ENCODE measurements around the gene AP5B1.

The AP5B1 gene

GRCh38 chr11:65798882-65799281 lies 18.1 kb upstream of the AP5B1 start:
- peaks cover 0 to 84% (median 0%) of the 10 kb centered on the region in 3 experiments for H3K27me3 ChIP-seq (ENCODE audit: control insufficient read depth in 3 of 3, insufficient read depth in 3 of 3, low read depth in 1 of 3, low read length in 3 of 3)
- H3K23ac ChIP-seq (ENCODE audit: low read depth, low read length, poor library complexity): no peak overlapping the region
- no peak overlapping the region for H4K91ac ChIP-seq (ENCODE audit: low read depth, low read length, poor library complexity)
- no peaks in the 10 kb centered on the region for H3K36me3 ChIP-seq (replicated peaks in 1 of 2; ENCODE audit: control insufficient read depth in 2 of 2, insufficient read depth in 2 of 2, low read length in 2 of 2)
- H3K27ac ChIP-seq (replicated peaks; ENCODE audit: low read length): no peak overlapping the region
- H3K18ac ChIP-seq (ENCODE audit: low read length): no peak overlapping the region
- no peak overlapping the region for H3K4ac ChIP-seq (ENCODE audit: low read length)
- no peak overlapping the region for H2BK12ac ChIP-seq (ENCODE audit: low read length)
- H2AK5ac ChIP-seq (ENCODE audit: low read depth, low read length): no peak overlapping the region
- no peak overlapping the region for H3K4me2 ChIP-seq (ENCODE audit: insufficient read depth, low read length, poor library complexity, severe bottlenecking)
- no CpG with 5 or more reads among the region's 8 CpGs for WGBS, 2 donors (ENCODE audit: extremely low coverage in 2 of 2, insufficient read length in 2 of 2, insufficient replicate concordance in 1 of 2)
- H2BK15ac ChIP-seq (ENCODE audit: low read length): no peak overlapping the region
- no peak overlapping the region for H2BK5ac ChIP-seq (ENCODE audit: low read length)
- H4K8ac ChIP-seq (ENCODE audit: low read depth, low read length): no peak overlapping the region
- no peaks in the 10 kb centered on the region for H3K9me3 ChIP-seq (replicated peaks in 1 of 2; ENCODE audit: control insufficient read depth in 2 of 2, insufficient read depth in 1 of 2, low read depth in 1 of 2, low read length in 2 of 2)
- no peak overlapping the region for H3K14ac ChIP-seq (ENCODE audit: low read length)
- no peak overlapping the region for H2AFZ ChIP-seq (ENCODE audit: low read length)
- DNase-seq (ENCODE audit: low spot score): no peak
- peaks cover 0 to 2% of the 10 kb centered on the region in 2 donors for H3K4me1 ChIP-seq (ENCODE audit: control insufficient read depth in 2 of 2, insufficient read depth in 1 of 2, low read depth in 1 of 2, low read length in 2 of 2)
- H3K4me3 ChIP-seq (ENCODE audit: low read length in 2 of 2): no peak overlapping the region
- H3K9ac ChIP-seq (ENCODE audit: low read depth, low read length, poor library complexity): no peak overlapping the region
- H3K79me1 ChIP-seq (ENCODE audit: low read depth, low read length): no peaks in the 10 kb centered on the region
- H2BK120ac ChIP-seq (ENCODE audit: low read depth, low read length): no peak overlapping the region

- peak overlapping the region; percentile 11 for H3K18ac ChIP-seq (ENCODE audit: low read length)
- peak overlapping the region in 1 of 2 donors; percentile 31 for H3K4me3 ChIP-seq (ENCODE audit: low read length in 2 of 2)
- no CpG with 5 or more reads among the region's 13 CpGs for WGBS, 2 donors (ENCODE audit: extremely low coverage in 2 of 2, insufficient read length in 2 of 2, insufficient replicate concordance in 1 of 2)
- H3K14ac ChIP-seq (ENCODE audit: low read length): peak overlapping the region; percentile 73
- no peak overlapping the region for H2AFZ ChIP-seq (ENCODE audit: low read length)
- H3K4ac ChIP-seq (ENCODE audit: low read length): peak overlapping the region; percentile 0
- H3K9me3 ChIP-seq (replicated peaks in 1 of 2; ENCODE audit: control insufficient read depth in 2 of 2, insufficient read depth in 1 of 2, low read depth in 1 of 2, low read length in 2 of 2): no peaks in the 10 kb centered on the region
- peaks cover 0 to 2% of the 10 kb centered on the region in 2 donors for H3K4me1 ChIP-seq (ENCODE audit: control insufficient read depth in 2 of 2, insufficient read depth in 1 of 2, low read depth in 1 of 2, low read length in 2 of 2)
- peak overlapping the region; percentile 8 for H2AK5ac ChIP-seq (ENCODE audit: low read depth, low read length)
- no peak overlapping the region for H3K9ac ChIP-seq (ENCODE audit: low read depth, low read length, poor library complexity)
- H4K8ac ChIP-seq (ENCODE audit: low read depth, low read length): peak overlapping the region; percentile 96
- no peaks in the 10 kb centered on the region for H3K36me3 ChIP-seq (replicated peaks in 1 of 2; ENCODE audit: control insufficient read depth in 2 of 2, insufficient read depth in 2 of 2, low read length in 2 of 2)
- H3K27ac ChIP-seq (replicated peaks; ENCODE audit: low read length): no peak overlapping the region
- H4K91ac ChIP-seq (ENCODE audit: low read depth, low read length, poor library complexity): no peak overlapping the region
- no peak overlapping the region for H2BK120ac ChIP-seq (ENCODE audit: low read depth, low read length)
- no peak overlapping the region for H3K4me2 ChIP-seq (ENCODE audit: insufficient read depth, low read length, poor library complexity, severe bottlenecking)
- peak overlapping the region; percentile 77 for H2BK12ac ChIP-seq (ENCODE audit: low read length)
- peak overlapping the region; percentile 61 for H2BK5ac ChIP-seq (ENCODE audit: low read length)
- H3K27me3 ChIP-seq (ENCODE audit: control insufficient read depth in 3 of 3, insufficient read depth in 3 of 3, low read depth in 1 of 3, low read length in 3 of 3): peaks cover 0 to 84% (median 0%) of the 10 kb centered on the region in 3 experiments
- no peak for DNase-seq (ENCODE audit: low spot score)
- peak overlapping the region; percentile 16 for H3K23ac ChIP-seq (ENCODE audit: low read depth, low read length, poor library complexity)
- no peak overlapping the region for H2BK15ac ChIP-seq (ENCODE audit: low read length)
- H3K79me1 ChIP-seq (ENCODE audit: low read depth, low read length): no peaks in the 10 kb centered on the region
Measured at GRCh38 chr11:65797711-65798110, 16.9 kb upstream of the AP5B1 start.

- no peak overlapping the region for H2BK120ac ChIP-seq (ENCODE audit: low read depth, low read length)
- H2BK15ac ChIP-seq (ENCODE audit: low read length): no peak overlapping the region
- no peak overlapping the region for H3K4me2 ChIP-seq (ENCODE audit: insufficient read depth, low read length, poor library complexity, severe bottlenecking)
- H3K36me3 ChIP-seq (replicated peaks in 1 of 2; ENCODE audit: control insufficient read depth in 2 of 2, insufficient read depth in 2 of 2, low read length in 2 of 2): no peaks in the 10 kb centered on the region
- H3K4me1 ChIP-seq (ENCODE audit: control insufficient read depth in 2 of 2, insufficient read depth in 1 of 2, low read depth in 1 of 2, low read length in 2 of 2): peaks cover 0 to 2% of the 10 kb centered on the region in 2 donors
- no peak overlapping the region for H2AFZ ChIP-seq (ENCODE audit: low read length)
- H3K4me3 ChIP-seq (ENCODE audit: low read length in 2 of 2): no peak overlapping the region
- no peak overlapping the region for H3K4ac ChIP-seq (ENCODE audit: low read length)
- no peak overlapping the region for H3K14ac ChIP-seq (ENCODE audit: low read length)
- no peak overlapping the region for H3K23ac ChIP-seq (ENCODE audit: low read depth, low read length, poor library complexity)
- H2BK12ac ChIP-seq (ENCODE audit: low read length): no peak overlapping the region
- H3K18ac ChIP-seq (ENCODE audit: low read length): no peak overlapping the region
- no peak for DNase-seq (ENCODE audit: low spot score)
- no CpG with 5 or more reads among the region's 15 CpGs for WGBS, 2 donors (ENCODE audit: extremely low coverage in 2 of 2, insufficient read length in 2 of 2, insufficient replicate concordance in 1 of 2)
- no peaks in the 10 kb centered on the region for H3K79me1 ChIP-seq (ENCODE audit: low read depth, low read length)
- no peak overlapping the region for H4K8ac ChIP-seq (ENCODE audit: low read depth, low read length)
- H3K9ac ChIP-seq (ENCODE audit: low read depth, low read length, poor library complexity): no peak overlapping the region
- peak overlapping the region; percentile 8 for H2AK5ac ChIP-seq (ENCODE audit: low read depth, low read length)
- H2BK5ac ChIP-seq (ENCODE audit: low read length): no peak overlapping the region
- peaks cover 0 to 89% (median 1%) of the 10 kb centered on the region in 3 experiments for H3K27me3 ChIP-seq (ENCODE audit: control insufficient read depth in 3 of 3, insufficient read depth in 3 of 3, low read depth in 1 of 3, low read length in 3 of 3)
- no peak overlapping the region for H3K27ac ChIP-seq (replicated peaks; ENCODE audit: low read length)
- no peaks in the 10 kb centered on the region for H3K9me3 ChIP-seq (replicated peaks in 1 of 2; ENCODE audit: control insufficient read depth in 2 of 2, insufficient read depth in 1 of 2, low read depth in 1 of 2, low read length in 2 of 2)
- no peak overlapping the region for H4K91ac ChIP-seq (ENCODE audit: low read depth, low read length, poor library complexity)
Measured at GRCh38 chr11:65796726-65797601, 16.2 kb upstream of the AP5B1 start.
